Panc1 (cell line): Measurements from ENCODE around the gene NUP54.

ENCODE experiments used
- CTCF ChIP-seq: fragments of 450-650 bp; IDR thresholded peaks from 2 replicates; pipeline ENCODE4 v1.5.1; 2017; ENCODE audit warnings: mild to moderate bottlenecking
- POLR2AphosphoS5 ChIP-seq: IDR thresholded peaks from 2 replicates; pipeline ENCODE4 v1.6.1; 2012; ENCODE audit warnings: mild to moderate bottlenecking, low read depth, low read length, moderate library complexity
- REST ChIP-seq, 2 experiments: IDR thresholded peaks; 2 replicates each; pipeline ENCODE4 v1.6.1; 2011 to 2012; ENCODE audit warnings: low read depth in 2 of 2, control low read depth in 1 of 2, low read length in 1 of 2, mild to moderate bottlenecking in 1 of 2, moderate library complexity in 1 of 2; ENCODE audit not compliant: insufficient read depth in 1 of 2

- no peak for TF ChIP-seq CTCF
- no peak for TF ChIP-seq POLR2AphosphoS5
- TF ChIP-seq REST (IDR thresholded peaks at IDR 0.05; ENCODE audit: insufficient read depth in 1 of 2, low read depth in 2 of 2, low read length in 1 of 2), result no peak
These were observed 73.7 kb downstream of the NUP54 start, which contains the start of gene ART3 for GRCh38 chr4:76074468-76074867.
